HG03064 (cell line): ENCODE data around the gene NBEA.

Experiments
- ATAC-seq: cut with Tn5 transposase; IDR thresholded peaks from one replicate; pipeline ENCODE4 v1.9.1; 2021; ENCODE audit warnings: low read depth; ENCODE audit not compliant: unreplicated experiment

Gene NBEA

GRCh38 chr13:35694549-35695447, 752.7 kb downstream of the NBEA start:
- no peak for ATAC-seq

DNA sequence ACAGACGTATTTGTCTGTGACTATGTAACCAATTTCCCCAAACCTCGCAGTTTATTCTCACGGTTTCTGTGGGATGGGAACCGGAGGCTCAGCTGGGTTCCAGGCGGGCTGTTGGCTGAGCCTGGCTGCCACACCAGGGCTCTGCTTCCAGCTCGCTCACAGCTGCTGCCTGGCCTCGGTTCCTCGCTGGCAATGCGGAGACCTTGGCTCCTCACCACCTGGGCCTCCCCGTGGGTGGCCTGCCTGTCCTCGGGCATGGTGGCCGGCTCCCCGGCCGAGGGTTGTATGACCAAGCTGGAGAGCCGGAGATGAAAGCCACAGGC, 753.3 kb downstream of the NBEA start:
- ATAC-seq = no peak

- no peak for ATAC-seq
Measured at GRCh38 chr13:35697186-35697730, 755.2 kb downstream of the NBEA start.

DNA sequence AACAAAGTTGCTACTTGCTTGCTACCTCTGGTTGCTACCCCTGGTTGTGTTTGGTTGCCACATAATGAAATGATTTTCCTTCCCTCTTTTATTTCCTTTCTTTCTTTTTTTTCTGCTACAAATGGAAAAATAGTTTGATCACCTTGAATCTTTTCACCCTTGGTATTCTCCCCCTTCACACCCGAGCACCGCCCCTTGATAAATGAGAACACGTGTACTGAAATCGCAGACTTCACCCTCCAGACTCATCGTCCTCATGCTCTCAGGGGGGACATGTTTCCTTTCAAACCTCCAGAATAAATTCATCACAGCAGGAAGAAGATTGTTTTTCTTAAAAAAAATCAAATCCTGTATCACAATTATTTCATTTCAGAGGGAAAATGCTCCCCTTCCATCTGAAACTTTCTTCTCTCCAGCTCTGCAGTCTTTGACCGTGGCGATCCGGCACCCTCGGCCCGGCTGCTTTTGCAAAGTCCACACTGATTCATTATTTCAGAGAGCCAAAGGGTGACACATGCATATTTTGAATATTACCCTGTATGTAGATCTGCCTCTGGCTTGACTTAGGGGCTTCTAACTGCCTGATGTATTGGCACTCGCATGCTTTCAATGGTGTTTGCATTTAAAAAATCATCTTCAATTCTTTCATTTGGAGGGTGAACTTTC, 757.0 kb downstream of the NBEA start:
- ATAC-seq = no peak

DNA sequence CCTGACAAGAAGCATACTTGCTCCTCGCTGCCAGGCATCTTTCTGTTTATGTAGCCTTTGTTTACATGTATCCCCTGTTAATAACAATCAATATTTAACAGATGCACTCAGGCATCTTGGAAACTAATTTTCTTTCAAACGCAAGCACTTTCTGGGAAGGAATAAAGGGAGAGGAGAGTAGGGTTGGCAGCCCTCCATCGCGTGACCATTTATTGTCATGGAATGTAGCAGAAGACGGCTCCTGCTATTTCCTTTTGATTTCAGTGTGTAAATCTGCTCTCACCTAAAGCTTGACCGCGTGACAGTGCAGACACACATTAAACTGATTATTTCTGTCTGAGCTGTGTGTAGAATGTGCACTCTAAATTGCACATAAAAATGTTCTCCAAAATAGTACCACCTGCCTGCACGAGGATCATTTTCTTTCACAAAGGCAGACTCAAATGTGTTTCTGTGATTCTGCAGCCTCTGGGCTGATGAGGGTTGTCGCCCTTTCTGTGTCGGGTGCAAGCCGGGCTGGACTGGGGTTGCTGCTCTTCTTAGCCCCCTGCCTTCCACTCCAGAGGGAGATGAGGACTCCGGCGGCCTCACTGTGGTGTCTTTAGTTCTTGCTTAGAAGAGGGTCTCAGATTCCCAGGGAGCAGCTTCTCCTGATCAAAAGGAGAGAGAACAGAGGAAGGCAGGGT, 757.9 kb downstream of the NBEA start:
- no peak for ATAC-seq

- no peak for ATAC-seq
Measured at GRCh38 chr13:35700671-35701070, 758.6 kb downstream of the NBEA start.

- no peak for ATAC-seq
Measured at GRCh38 chr13:35702316-35702715, 760.2 kb downstream of the NBEA start.

DNA sequence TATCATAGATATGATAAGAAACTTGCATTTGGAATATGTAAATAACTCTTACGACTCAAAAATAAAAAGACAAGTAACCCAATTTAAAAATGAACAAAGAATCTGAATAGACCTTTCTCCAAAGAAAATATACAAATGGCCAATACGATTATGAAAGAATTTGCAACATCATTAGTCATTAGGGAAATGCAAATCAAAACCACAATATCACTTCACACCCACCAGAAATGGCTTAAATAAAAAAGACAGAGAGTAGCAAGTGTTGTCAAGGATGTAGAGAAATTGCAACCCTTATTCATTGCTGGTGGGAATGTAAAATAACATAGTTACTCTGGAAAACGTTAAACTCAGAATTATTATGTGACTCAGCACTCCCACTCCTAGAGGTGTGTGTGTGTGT, 761.0 kb downstream of the NBEA start:
- ATAC-seq = no peak

GRCh38 chr13:35704331-35704730, 762.3 kb downstream of the NBEA start:
- no peak for ATAC-seq

DNA sequence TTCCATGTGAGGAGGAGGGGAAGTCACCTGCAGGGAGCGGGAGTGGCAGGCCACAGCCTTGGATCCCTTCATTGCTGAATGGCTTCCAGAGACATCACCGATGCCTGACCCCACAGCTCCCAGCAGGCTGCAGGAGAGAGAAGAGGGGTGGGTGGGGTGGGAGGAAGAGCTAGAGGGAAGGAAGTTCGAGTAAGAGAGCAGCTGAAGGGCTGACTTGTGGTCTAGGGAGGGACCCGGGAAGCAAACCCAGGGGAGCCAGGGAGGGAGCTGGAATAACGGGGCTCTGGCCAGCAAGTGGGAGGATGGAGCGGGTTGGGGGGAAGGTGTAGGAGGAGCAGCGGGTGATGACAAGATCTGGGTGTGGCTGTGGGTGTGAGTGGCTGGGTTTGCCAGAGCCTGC, 764.2 kb downstream of the NBEA start:
- ATAC-seq = no peak

DNA sequence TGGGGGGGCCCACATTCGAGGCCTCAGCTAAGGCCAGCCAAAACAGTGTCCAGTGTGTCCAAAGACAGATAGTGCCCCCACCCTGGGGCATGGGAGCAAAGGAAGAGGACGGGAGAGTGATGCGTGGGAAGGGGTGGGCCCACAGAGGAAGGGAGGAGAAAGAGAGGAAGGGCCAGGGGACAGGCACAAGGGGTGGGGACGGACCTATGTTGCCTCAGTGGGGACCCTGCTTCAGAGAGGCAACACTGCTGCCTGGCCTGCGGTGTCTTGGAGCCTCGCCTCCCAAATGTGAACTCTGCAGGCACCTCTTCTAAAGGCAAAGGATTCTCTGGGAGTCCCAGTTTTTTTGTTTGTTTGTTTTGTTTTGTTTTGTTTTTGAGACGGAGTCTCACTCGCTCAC, 764.7 kb downstream of the NBEA start:
- no peak for ATAC-seq

- ATAC-seq = no peak
Measured at GRCh38 chr13:35711909-35712308, 769.8 kb downstream of the NBEA start.

GRCh38 chr13:35712907-35713761, 771.1 kb downstream of the NBEA start:
- ATAC-seq = no peak

DNA sequence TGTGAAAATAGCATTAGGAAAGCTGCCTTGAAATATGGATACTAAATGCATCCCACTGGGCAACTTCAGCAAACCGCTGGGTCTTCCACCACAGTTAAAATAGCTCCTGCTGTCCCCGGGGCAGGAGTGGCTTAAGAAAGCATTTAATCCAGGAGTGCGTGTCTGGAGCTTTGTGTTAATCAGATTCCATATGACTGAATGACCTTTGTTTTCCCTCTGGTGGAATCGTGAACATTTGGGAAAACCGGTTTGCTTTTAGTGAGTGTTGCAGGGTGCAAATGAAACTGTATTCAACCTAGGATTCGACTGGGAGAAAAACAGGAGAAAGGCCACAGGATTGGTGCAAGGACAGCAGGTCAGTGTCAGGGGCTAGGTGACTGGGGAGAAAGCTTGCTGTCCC, 772.1 kb downstream of the NBEA start:
- no peak for ATAC-seq

GRCh38 chr13:35714588-35715377, 772.7 kb downstream of the NBEA start:
- ATAC-seq = no peak

DNA sequence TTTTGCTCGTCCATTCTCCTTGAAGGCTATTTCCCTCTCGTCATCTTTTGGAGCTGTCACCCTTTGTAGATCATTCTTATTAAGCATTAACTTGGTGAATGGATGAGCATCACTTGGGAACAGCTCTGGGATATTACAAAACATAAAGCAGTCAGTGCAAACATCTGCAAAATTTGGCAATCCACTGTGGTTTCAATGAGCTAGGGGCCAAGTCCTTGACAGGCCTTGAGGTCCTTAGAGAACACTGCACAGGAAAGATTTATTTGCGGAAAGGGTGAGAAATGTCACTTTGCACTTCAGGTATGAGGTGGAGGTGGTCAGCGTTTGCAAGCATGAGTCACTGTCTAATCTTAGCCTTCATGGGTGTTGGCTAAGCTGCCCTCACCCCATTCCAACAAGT, 774.1 kb downstream of the NBEA start:
- ATAC-seq = no peak

- ATAC-seq = no peak
Measured at GRCh38 chr13:35716729-35717128, 774.7 kb downstream of the NBEA start.

- ATAC-seq = no peak
Measured at GRCh38 chr13:35718084-35718483, 776.0 kb downstream of the NBEA start.

GRCh38 chr13:35720290-35720689, 778.2 kb downstream of the NBEA start:
- no peak for ATAC-seq
